22Rv1 (cell line): Measurements from ENCODE around the gene CDX2.

Source experiments
- ZFX ChIP-seq: fragments of 450-650 bp; IDR thresholded peaks from 2 replicates; pipeline ENCODE4 v1.6.1; 2017; ENCODE audit warnings: antibody characterized with exemption, borderline replicate concordance
- TF ChIP-seq, protein P1 (sequence below): fragments of 450-650 bp; IDR thresholded peaks from 2 replicates; pipeline ENCODE4 v1.5.1; 2017; ENCODE audit warnings: mild to moderate bottlenecking

DNA sequence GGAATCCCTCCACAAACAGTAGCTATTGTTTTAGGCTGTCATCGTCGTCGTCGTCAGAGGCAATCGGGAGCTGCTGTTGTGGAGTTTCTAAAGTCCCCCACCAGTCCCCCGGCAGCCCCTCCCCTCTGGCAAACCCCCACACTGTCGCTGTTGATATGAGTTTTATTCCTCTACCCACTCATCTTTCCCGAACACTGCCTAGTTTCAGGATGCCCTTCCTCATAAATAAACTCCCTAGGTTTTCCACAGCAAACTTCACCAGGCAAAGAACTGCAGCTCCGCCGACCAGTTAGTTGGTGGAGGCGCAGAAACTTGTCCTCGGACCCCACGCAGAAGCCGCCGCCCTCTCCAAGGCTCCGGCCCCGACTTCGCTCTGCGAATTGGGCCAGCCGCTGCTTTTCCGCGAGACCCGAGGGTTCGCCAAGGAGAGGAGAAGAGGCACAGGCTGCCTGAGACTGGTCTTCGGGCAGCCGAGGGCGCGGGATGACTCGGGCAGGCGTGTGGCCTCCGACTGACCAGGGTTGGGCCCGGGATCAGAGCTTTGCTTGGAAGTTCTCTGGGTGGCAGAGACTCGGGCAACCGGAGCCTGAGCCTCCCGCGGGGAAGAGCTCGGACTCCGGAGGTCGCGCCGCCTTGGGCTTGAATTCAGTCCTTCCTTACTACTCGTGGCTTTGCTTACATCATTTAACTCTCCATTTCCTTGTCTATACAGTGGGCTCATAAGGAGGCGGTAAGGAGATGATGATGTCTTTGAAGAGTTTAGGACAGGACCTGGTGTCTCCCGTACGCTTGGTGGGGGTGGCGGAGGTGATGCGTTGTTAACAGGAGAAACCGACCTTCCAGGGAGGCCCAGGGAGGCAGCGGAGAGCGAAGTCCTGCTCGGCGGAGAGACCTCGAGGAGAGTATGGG is 41.4 kb downstream of the CDX2 start:
- TF ChIP-seq, protein P1, sequence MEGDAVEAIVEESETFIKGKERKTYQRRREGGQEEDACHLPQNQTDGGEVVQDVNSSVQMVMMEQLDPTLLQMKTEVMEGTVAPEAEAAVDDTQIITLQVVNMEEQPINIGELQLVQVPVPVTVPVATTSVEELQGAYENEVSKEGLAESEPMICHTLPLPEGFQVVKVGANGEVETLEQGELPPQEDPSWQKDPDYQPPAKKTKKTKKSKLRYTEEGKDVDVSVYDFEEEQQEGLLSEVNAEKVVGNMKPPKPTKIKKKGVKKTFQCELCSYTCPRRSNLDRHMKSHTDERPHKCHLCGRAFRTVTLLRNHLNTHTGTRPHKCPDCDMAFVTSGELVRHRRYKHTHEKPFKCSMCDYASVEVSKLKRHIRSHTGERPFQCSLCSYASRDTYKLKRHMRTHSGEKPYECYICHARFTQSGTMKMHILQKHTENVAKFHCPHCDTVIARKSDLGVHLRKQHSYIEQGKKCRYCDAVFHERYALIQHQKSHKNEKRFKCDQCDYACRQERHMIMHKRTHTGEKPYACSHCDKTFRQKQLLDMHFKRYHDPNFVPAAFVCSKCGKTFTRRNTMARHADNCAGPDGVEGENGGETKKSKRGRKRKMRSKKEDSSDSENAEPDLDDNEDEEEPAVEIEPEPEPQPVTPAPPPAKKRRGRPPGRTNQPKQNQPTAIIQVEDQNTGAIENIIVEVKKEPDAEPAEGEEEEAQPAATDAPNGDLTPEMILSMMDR, result no peak
- TF ChIP-seq ZFX, result no peak
